Gastrocnemius medialis (tissue), 4 donors: Measurements from ENCODE around the gene ZNF687. TPM values are rescaled to one million over a fixed set of nuclear protein-coding genes. Genes with fewer than 3 reads are reported as not detected.
A peak's percentile ranks its signal among the peaks of the same experiment; 100 is the strongest.

Experiments used
- ATAC-seq, 2 donors: fragments of 150-250 bp; one replicate each; pipeline ENCODE4 v1.9.1; 2016
- DNase-seq, 2 donors: peaks; one replicate each; pipeline ENCODE4 v3.0.0-alpha.2; 2019
- H3K27ac ChIP-seq, 4 donors: fragments of 200-600 bp; sonication (generic); 1 replicate in 1 of 4; 2 replicates in 3 of 4; pipeline ENCODE4 v1.5.1; 2016 to 2018; ENCODE audit warnings: mild to moderate bottlenecking in 2 of 4, moderate library complexity in 1 of 4
- H3K27me3 ChIP-seq, 3 donors: fragments of 200-600 bp; sonication (generic) in 2 of 3; 1 replicate in 1 of 3; 2 replicates in 2 of 3; pipeline versions ENCODE4 v1.5.1 to v1.6.0; 2016 to 2019; ENCODE audit warnings: mild to moderate bottlenecking in 1 of 3, moderate library complexity in 1 of 3
- H3K36me3 ChIP-seq, 2 donors: fragments of 200-600 bp; sonication (generic) in 1 of 2; one replicate each; pipeline ENCODE4 v1.5.1; 2017 to 2018
- H3K4me1 ChIP-seq, 2 donors: fragments of 200-600 bp; sonication (generic) in 1 of 2; one replicate each; pipeline ENCODE4 v1.5.1; 2016 to 2017; ENCODE audit warnings: mild to moderate bottlenecking in 2 of 2
- H3K4me3 ChIP-seq, 4 donors: fragments of 200-600 bp; sonication (generic) in 3 of 4; 1 replicate in 1 of 4; 2 replicates in 3 of 4; pipeline ENCODE4 v1.5.1; 2016 to 2019; ENCODE audit warnings: mild to moderate bottlenecking in 2 of 4
- H3K9me3 ChIP-seq, 3 donors: fragments of 200-600 bp; sonication (generic) in 2 of 3; 1 replicate in 1 of 3; 2 replicates in 2 of 3; pipeline ENCODE4 v1.5.1; 2016 to 2019
- POLR2A ChIP-seq, 2 donors: fragments of 450-650 bp; IDR thresholded peaks; one replicate each; pipeline ENCODE4 v1.6.1; 2017; ENCODE audit warnings: antibody characterized with exemption in 2 of 2, mild to moderate bottlenecking in 2 of 2, moderate library complexity in 2 of 2
- in situ Hi-C, 4 donors: fragments of 200-750 bp; cut with MboI; loops; one replicate each; pipeline versions ENCODE4 v1.15.0 to v1.8.0; 2017; ENCODE audit warnings: low sequenced_read_pairs in 4 of 4
- intact Hi-C: fragments of 100-400 bp; cut with DNase I; formaldehyde crosslinking; loops from one replicate; pipeline ENCODE4 v1.15.1; 2023; ENCODE audit warnings: low total_unique reads
- total RNA-seq, 4 donors: library from RNA; depleted of rRNA; stranded (reverse); fragments of >200 nt; gene quantifications; one replicate each; pipeline versions ENCODE4 v1.1.0 to v1.2.3, GENCODE V29; 2016
- TF ChIP-seq, protein P1 (sequence below), 5 experiments: fragments of 450-650 bp in 3 of 5; fragments of 200-600 bp in 2 of 5; sonication (generic) in 2 of 5; IDR thresholded peaks in 4 of 5; conservative IDR thresholded peaks in 1 of 5; 1 replicate in 4 of 5; 2 replicates in 1 of 5; pipeline ENCODE4 v1.5.1; 2016 to 2019; ENCODE audit warnings: antibody characterized with exemption in 5 of 5, mild to moderate bottlenecking in 3 of 5, moderate library complexity in 3 of 5

ZNF687 gene
- total RNA-seq, 4 donors from 2014 or later = 11.9 to 19.6 (median 16.6) TPM

DNA sequence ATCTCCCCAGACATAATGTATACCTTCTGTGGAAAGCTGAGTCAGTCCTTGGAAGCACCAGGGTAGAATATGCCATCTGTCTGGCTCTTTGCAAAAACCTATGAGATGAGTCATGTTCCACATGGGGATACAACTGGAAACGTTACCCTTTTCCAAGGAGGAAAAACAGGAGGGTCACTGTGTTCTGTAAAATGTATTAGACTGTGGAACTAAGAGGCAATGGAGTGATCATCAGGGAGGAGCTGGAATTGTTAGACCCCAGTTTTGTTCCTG, 43.7 kb upstream of the ZNF687 start:
- no peaks in the 10 kb centered on the region for H3K9me3 ChIP-seq
- peaks cover 0 to 95% of the 10 kb centered on the region in 2 donors for H3K36me3 ChIP-seq
- DNase-seq = peak; percentile 34 to 53
- intact Hi-C loops (loop anchor here (10.0 kb wide), 1 partner anchor 144 kb away; no protein-coding TSS in a partner anchor), in situ Hi-C loops (no loop called here)
- no peak overlapping the region for H3K4me3 ChIP-seq
- H3K27me3 ChIP-seq = no peaks in the 10 kb centered on the region
- peaks cover 6 to 17% of the 10 kb centered on the region in 2 donors for H3K4me1 ChIP-seq
- peak overlapping the region; percentile 75 to 86 (median 80) for H3K27ac ChIP-seq
- no peak for TF ChIP-seq POLR2A (IDR thresholded peaks at IDR 0.05)
- TF ChIP-seq, protein P1, sequence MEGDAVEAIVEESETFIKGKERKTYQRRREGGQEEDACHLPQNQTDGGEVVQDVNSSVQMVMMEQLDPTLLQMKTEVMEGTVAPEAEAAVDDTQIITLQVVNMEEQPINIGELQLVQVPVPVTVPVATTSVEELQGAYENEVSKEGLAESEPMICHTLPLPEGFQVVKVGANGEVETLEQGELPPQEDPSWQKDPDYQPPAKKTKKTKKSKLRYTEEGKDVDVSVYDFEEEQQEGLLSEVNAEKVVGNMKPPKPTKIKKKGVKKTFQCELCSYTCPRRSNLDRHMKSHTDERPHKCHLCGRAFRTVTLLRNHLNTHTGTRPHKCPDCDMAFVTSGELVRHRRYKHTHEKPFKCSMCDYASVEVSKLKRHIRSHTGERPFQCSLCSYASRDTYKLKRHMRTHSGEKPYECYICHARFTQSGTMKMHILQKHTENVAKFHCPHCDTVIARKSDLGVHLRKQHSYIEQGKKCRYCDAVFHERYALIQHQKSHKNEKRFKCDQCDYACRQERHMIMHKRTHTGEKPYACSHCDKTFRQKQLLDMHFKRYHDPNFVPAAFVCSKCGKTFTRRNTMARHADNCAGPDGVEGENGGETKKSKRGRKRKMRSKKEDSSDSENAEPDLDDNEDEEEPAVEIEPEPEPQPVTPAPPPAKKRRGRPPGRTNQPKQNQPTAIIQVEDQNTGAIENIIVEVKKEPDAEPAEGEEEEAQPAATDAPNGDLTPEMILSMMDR (IDR thresholded peaks at IDR 0.05 in 4 of 5, conservative IDR thresholded peaks at IDR 0.05 in 1 of 5) = no peak
- ATAC-seq = peak; percentile 98 to 99

DNA sequence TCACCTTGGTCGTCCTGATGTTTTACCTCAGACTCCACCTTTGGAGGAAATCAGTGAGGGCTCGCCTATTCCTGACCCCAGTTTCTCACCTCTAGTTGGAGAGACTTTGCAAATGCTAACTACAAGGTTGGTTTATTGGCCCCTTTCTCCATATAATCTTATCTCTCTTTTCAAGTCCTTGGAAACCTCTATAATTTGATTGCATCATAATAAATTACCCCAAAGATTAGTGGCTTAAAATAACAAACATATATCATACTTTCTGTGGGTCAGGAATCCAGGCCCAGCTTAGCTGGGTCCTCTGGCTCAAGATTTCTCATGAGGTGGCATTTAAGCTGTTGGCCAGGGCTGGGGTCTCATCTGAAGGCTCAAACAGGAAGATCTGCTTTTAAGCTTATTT, 39.7 kb upstream of the ZNF687 start:
- Histone ChIP-seq H3K27ac (peak overlapping the region in 1 of 4 donors; percentile 86), H3K4me1 (peaks cover 6 to 16% of the 10 kb centered on the region in 2 donors), H3K9me3 (no peaks in the 10 kb centered on the region), H3K4me3 (no peak overlapping the region), H3K27me3 (no peaks in the 10 kb centered on the region), H3K36me3 (peaks cover 0 to 98% of the 10 kb centered on the region in 2 donors)
- TF ChIP-seq POLR2A (IDR thresholded peaks at IDR 0.05) = no peak
- TF ChIP-seq, protein P1 (IDR thresholded peaks at IDR 0.05 in 4 of 5, conservative IDR thresholded peaks at IDR 0.05 in 1 of 5) = no peak
- ATAC-seq (no peak), DNase-seq (no peak)
- intact Hi-C loops = no loop called here
- in situ Hi-C loops = no loop called here

DNA sequence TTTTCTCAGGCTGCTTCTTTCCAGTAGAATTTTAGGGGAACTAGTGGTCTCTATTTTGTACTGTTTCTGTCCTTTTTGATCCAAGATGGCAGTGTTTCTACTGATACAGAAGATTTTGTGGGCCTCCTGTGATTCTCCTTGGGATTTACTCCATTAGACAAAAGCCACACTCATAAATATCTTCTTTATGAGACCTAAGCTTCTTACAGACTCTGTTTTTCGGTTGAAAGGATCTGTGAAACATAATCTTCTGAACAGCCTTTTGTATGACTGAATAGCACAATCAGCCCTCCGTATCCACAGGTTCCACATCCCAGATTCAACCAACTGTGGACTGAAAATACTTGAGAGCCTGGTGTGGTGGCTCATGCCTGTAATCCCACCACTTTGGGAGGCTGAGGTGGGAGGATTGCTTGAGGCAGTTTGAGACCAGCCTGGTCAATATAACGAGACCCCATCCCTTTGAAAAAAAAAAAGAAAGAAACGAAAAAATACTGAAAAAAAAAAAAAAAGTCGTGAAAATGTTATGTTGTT, 38.3 kb upstream of the ZNF687 start:
- in situ Hi-C loops = no loop called here

DNA sequence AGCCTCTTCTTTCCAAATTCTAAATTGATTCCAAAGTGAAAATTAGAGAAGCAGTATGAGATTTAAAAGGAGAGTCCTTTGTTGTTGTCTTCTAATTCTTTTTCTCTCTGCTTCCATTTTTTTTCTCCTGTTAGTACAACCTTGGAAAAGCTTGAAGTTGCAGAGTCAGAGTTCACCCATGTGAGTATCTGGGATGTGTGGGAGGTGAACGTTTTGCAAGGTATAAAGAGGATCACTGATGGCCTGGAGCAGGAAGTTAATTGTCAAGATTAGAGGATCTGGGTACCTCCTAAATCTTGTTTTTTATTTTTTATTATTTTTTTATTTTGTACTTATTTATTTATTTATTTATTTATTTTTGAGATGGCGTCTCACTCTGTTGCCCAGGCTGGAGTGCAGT, 35.3 kb upstream of the ZNF687 start:
- no peaks in the 10 kb centered on the region for H3K9me3 ChIP-seq
- no peaks in the 10 kb centered on the region for H3K4me1 ChIP-seq
- DNase-seq = no peak
- peaks cover 0 to 80% of the 10 kb centered on the region in 2 donors for H3K36me3 ChIP-seq
- no peaks in the 10 kb centered on the region for H3K27me3 ChIP-seq
- intact Hi-C loops = no loop called here
- in situ Hi-C loops = no loop called here
- no peak overlapping the region for H3K27ac ChIP-seq
- no peak for ATAC-seq
- no peak overlapping the region for H3K4me3 ChIP-seq
- TF ChIP-seq, protein P1 (IDR thresholded peaks at IDR 0.05 in 4 of 5, conservative IDR thresholded peaks at IDR 0.05 in 1 of 5) = no peak
- no peak for TF ChIP-seq POLR2A (IDR thresholded peaks at IDR 0.05)

More for the DNA sequence above, 38.3 kb upstream of the ZNF687 start:
- Histone ChIP-seq H3K27me3 (no peaks in the 10 kb centered on the region), H3K27ac (no peak overlapping the region), H3K4me1 (peaks cover 3% of the 10 kb centered on the region in 2 donors), H3K36me3 (peaks cover 0 to 100% of the 10 kb centered on the region in 2 donors), H3K9me3 (no peaks in the 10 kb centered on the region), H3K4me3 (no peak overlapping the region)
- ATAC-seq (no peak), DNase-seq (no peak)
- intact Hi-C loops = no loop called here
- TF ChIP-seq, protein P1 (IDR thresholded peaks at IDR 0.05 in 4 of 5, conservative IDR thresholded peaks at IDR 0.05 in 1 of 5) = no peak
- TF ChIP-seq POLR2A (IDR thresholded peaks at IDR 0.05) = no peak
